IMR-90 (cell line): ENCODE results near the gene MOV10L1. TPM values are rescaled to one million over a fixed set of nuclear protein-coding genes. Genes with fewer than 3 reads are reported as not detected.

Experiments
- ATAC-seq: fragments of 200-7000 bp; cut with Tn5 transposase; 2 replicates; pipeline ENCODE4 v1.9.1; 2020; ENCODE audit warnings: low read depth, mild to moderate bottlenecking, moderate library complexity
- BruUV-seq: library from RNA; stranded (reverse); fragments of 400-500 nt; replicated peaks from 2 replicates; lab custom pipeline; 2021; lab: Mats Ljungman, UMichigan
- CTCF ChIA-PET: fragments of 300-600 bp; formaldehyde crosslinking; extraction: SDS; loops from one replicate; lab custom pipeline; 2021; ENCODE audit warnings: antibody characterized with exemption; lab: Yijun Ruan, JAX
- POLR2A ChIA-PET: fragments of 300-600 bp; sonication (Branson Sonifier 250); formaldehyde crosslinking; loops from one replicate; lab custom pipeline; 2022; ENCODE audit warnings: antibody characterized with exemption; ENCODE audit not compliant: unreplicated experiment; lab: Charles Lee
- DNase-seq: peaks from one replicate; pipeline ENCODE4 v3.0.0; 2013
- H2AFZ ChIP-seq: replicated peaks from 2 replicates; pipeline ENCODE3; 2013; ENCODE audit warnings: low read length, mild to moderate bottlenecking; ENCODE audit not compliant: poor library complexity
- H2AK5ac ChIP-seq: 2 replicates; pipeline ENCODE4 v1.6.1; 2013; ENCODE audit warnings: low read depth, low read length, inconsistent platforms
- H2AK9ac ChIP-seq: replicated peaks from 2 replicates; pipeline ENCODE3; 2013; ENCODE audit warnings: mild to moderate bottlenecking, low read depth, low read length, moderate library complexity; ENCODE audit not compliant: poor library complexity
- H2BK120ac ChIP-seq: 2 replicates; pipeline ENCODE4 v1.6.1; 2013; ENCODE audit warnings: low read depth, low read length, inconsistent platforms
- H2BK15ac ChIP-seq: 3 replicates; pipeline ENCODE4 v1.6.1; 2013; ENCODE audit warnings: low read depth, low read length, inconsistent platforms
- H2BK20ac ChIP-seq: 2 replicates; pipeline ENCODE4 v1.6.1; 2013; ENCODE audit warnings: low read depth, mild to moderate bottlenecking, inconsistent platforms, low read length, moderate library complexity
- H2BK5ac ChIP-seq: 2 replicates; pipeline ENCODE4 v1.6.1; 2013; ENCODE audit warnings: mild to moderate bottlenecking, low read depth, low read length, inconsistent platforms; ENCODE audit not compliant: poor library complexity, severe bottlenecking
- H3K14ac ChIP-seq: replicated peaks from 2 replicates; pipeline ENCODE4 v1.6.1; 2013; ENCODE audit warnings: low read depth, low read length, inconsistent platforms
- H3K18ac ChIP-seq: 2 replicates; pipeline ENCODE4 v1.6.1; 2013; ENCODE audit warnings: low read depth, low read length, control low read depth
- H3K23ac ChIP-seq: 2 replicates; pipeline ENCODE4 v1.6.1; 2013; ENCODE audit warnings: low read depth, low read length, inconsistent platforms
- H3K27ac ChIP-seq: 2 replicates; pipeline ENCODE4 v1.5.1; 2013; ENCODE audit warnings: mild to moderate bottlenecking, control low read depth, low read length; ENCODE audit not compliant: insufficient read depth
- H3K27me3 ChIP-seq: 2 replicates; pipeline ENCODE4 v1.6.1; 2013; ENCODE audit warnings: low read length; ENCODE audit not compliant: control insufficient read depth, insufficient read depth
- H3K36me3 ChIP-seq: 2 replicates; pipeline ENCODE4 v1.6.1; 2013; ENCODE audit warnings: low read length, mixed read lengths; ENCODE audit not compliant: control insufficient read depth, insufficient read depth
- H3K4ac ChIP-seq: 2 replicates; pipeline ENCODE4 v1.6.1; 2013; ENCODE audit warnings: low read depth, low read length, inconsistent platforms
- H3K4me1 ChIP-seq: 2 replicates; pipeline ENCODE4 v1.6.1; 2013; ENCODE audit warnings: low read length, mixed read lengths; ENCODE audit not compliant: control insufficient read depth, insufficient read depth
- H3K4me2 ChIP-seq: 2 replicates; pipeline ENCODE4 v1.6.1; 2013; ENCODE audit warnings: low read depth, mild to moderate bottlenecking, control low read depth, low read length, moderate library complexity
- H3K4me3 ChIP-seq: 2 replicates; pipeline ENCODE4 v1.5.1; 2013; ENCODE audit warnings: low read depth, mild to moderate bottlenecking, control low read depth, low read length, moderate library complexity; ENCODE audit not compliant: insufficient read depth
- H3K56ac ChIP-seq: 2 replicates; pipeline ENCODE4 v1.6.1; 2013; ENCODE audit warnings: low read length, inconsistent platforms; ENCODE audit not compliant: insufficient read depth; ENCODE audit errors: extremely low read depth
- H3K79me1 ChIP-seq, 2 experiments: 2 replicates each; pipeline ENCODE4 v1.6.1; 2013; ENCODE audit warnings: low read length in 2 of 2, inconsistent platforms in 1 of 2, low read depth in 1 of 2
- H3K9ac ChIP-seq: 2 replicates; pipeline ENCODE4 v1.6.1; 2013; ENCODE audit warnings: low read depth, low read length, control low read depth
- H3K9me1 ChIP-seq: 2 replicates; pipeline ENCODE4 v1.6.1; 2013; ENCODE audit warnings: low read length, inconsistent platforms; ENCODE audit not compliant: insufficient read depth
- H3K9me3 ChIP-seq: 2 replicates; pipeline ENCODE4 v1.6.1; 2013; ENCODE audit warnings: low read length; ENCODE audit not compliant: control insufficient read depth, insufficient read depth
- H4K20me1 ChIP-seq: 2 replicates; pipeline ENCODE4 v1.6.1; 2013; ENCODE audit warnings: low read length, inconsistent platforms; ENCODE audit not compliant: insufficient read depth
- H4K5ac ChIP-seq: 2 replicates; pipeline ENCODE4 v1.6.1; 2013; ENCODE audit warnings: mild to moderate bottlenecking, low read depth, low read length, control low read depth
- H4K8ac ChIP-seq, 2 experiments: 2 replicates each; pipeline ENCODE4 v1.6.1; 2013; ENCODE audit warnings: low read depth in 2 of 2, low read length in 2 of 2, control low read depth in 1 of 2, inconsistent platforms in 1 of 2
- H4K91ac ChIP-seq: 2 replicates; pipeline ENCODE4 v1.6.1; 2013; ENCODE audit warnings: low read depth, low read length, inconsistent platforms; ENCODE audit not compliant: insufficient read depth
- CTCF ChIP-seq: conservative IDR thresholded peaks from 2 replicates; pipeline ENCODE4 v1.5.1; 2012; ENCODE audit warnings: mild to moderate bottlenecking, low read depth, low read length, improper control_type of control experiment
- MXI1 ChIP-seq: IDR thresholded peaks from 2 replicates; pipeline ENCODE4 v1.6.1; 2012; ENCODE audit warnings: low read depth, mild to moderate bottlenecking, low read length, moderate library complexity, borderline replicate concordance
- POLR2A ChIP-seq: IDR thresholded peaks from 2 replicates; pipeline ENCODE4 v1.6.1; 2012; ENCODE audit warnings: mild to moderate bottlenecking, low read depth, low read length
- RCOR1 ChIP-seq: IDR thresholded peaks from 2 replicates; pipeline ENCODE4 v1.6.1; 2012; ENCODE audit warnings: mild to moderate bottlenecking, low read length, improper control_type of control experiment; ENCODE audit not compliant: insufficient replicate concordance
- WGBS, 2 experiments: methylation state at CpG; one replicate each; pipeline versions ENCODE4 v1.1.5 to v1.1.7; 2013; ENCODE audit warnings: missing lambda C conversion rate in 2 of 2; ENCODE audit not compliant: insufficient read length in 1 of 2; ENCODE audit errors: extremely low coverage in 2 of 2; 5-methylcytosine and 5-hydroxymethylcytosine counted together
- dilution Hi-C: fragments of 300-500 bp; cut with HindIII; formaldehyde crosslinking; loops from one replicate; pipeline ENCODE4 v1.14.3; 2018; ENCODE audit warnings: low sequenced_read_pairs; ENCODE audit not compliant: unreplicated experiment
- in situ Hi-C: fragments of 300-500 bp; cut with MboI; formaldehyde crosslinking; loops from 3 replicates; pipeline ENCODE4 v1.14.3; 2019; ENCODE audit warnings: low sequenced_read_pairs, inconsistent platforms, mixed read lengths
- intact Hi-C: fragments of 100-400 bp; cut with micrococcal nuclease; formaldehyde crosslinking; loops from 2 replicates; pipeline ENCODE4 v1.10.0; 2022
- polyA plus RNA-seq, 3 experiments: library from polyadenylated mRNA; depleted of rRNA; stranded (reverse); fragments of >200 nt; gene quantifications; 2 replicates each; pipeline ENCODE4 v1.2.3, GENCODE V29; 2012; ENCODE audit warnings: low replicate concordance in 1 of 3
- total RNA-seq: library from RNA; depleted of rRNA; stranded (reverse); fragments of >200 nt; gene quantifications from 2 replicates; pipeline ENCODE4 v1.2.3, GENCODE V29; 2012

The MOV10L1 gene
- total and polyA plus RNA-seq, 2 of the 4 experiments (the other 2 are of a cell fraction), result 0.72 to 1.4 TPM

DNA sequence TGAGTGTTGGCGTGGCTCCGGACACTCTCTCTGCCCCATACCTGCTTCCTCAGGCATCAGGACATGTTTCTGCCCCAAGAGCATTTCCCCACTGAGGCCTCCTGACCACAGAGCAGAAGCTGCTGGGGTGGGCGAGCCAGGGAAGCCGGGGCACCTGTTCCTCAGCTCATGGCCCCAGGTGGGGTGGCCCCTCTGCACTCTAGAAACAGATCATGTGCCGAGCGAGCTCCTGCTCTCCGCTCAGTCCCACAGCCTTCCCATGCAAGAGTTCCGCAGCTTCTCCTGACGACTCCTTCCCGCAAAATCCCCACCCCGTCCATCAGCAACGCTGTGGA, 58.3 kb downstream of the MOV10L1 start:
- H3K18ac ChIP-seq, result no peak overlapping the region
- 96% methylated on average over 9 of the region's 12 CpGs; no CpG with 5 or more reads in 1 of the 2 experiments for WGBS, 2 experiments
- H3K4me1 ChIP-seq, result peaks cover 6% of the 10 kb centered on the region
- POLR2A ChIA-PET, result no interaction called here
- dilution Hi-C loops (no loop called here), intact Hi-C loops (no loop called here), in situ Hi-C loops (loop anchor here (5.0 kb wide), 1 partner anchor 64 kb away; no protein-coding TSS in a partner anchor)
- no peak overlapping the region for H3K56ac ChIP-seq
- H3K4me3 ChIP-seq, result no peak overlapping the region
- H3K23ac ChIP-seq, result no peak overlapping the region
- no peak overlapping the region for H4K8ac ChIP-seq
- peaks cover 3% of the 10 kb centered on the region for H3K27me3 ChIP-seq
- no peak overlapping the region for H2BK20ac ChIP-seq
- no peak overlapping the region for H3K4me2 ChIP-seq
- ATAC-seq (no peak), DNase-seq (no peak)
- no peak overlapping the region for H2BK15ac ChIP-seq
- CTCF ChIA-PET, result no interaction called here
- TF ChIP-seq MXI1 (no peak), CTCF (no peak), RCOR1 (no peak), POLR2A (no peak)
- H2BK120ac ChIP-seq, result no peak overlapping the region
- H3K9ac ChIP-seq, result no peak overlapping the region
- peaks cover 10% of the 10 kb centered on the region; the same call in 1 of the 2 replicates for H3K36me3 ChIP-seq
- no peaks in the 10 kb centered on the region for H3K9me1 ChIP-seq
- no peak overlapping the region for H3K27ac ChIP-seq
- no peak overlapping the region for H3K4ac ChIP-seq
- peaks cover 3% of the 10 kb centered on the region for H4K20me1 ChIP-seq
- no peak overlapping the region for H2AFZ ChIP-seq
- H2AK5ac ChIP-seq, result no peak overlapping the region
- no peak overlapping the region for H3K14ac ChIP-seq
- BruUV-seq, result no TSS peak
- H2AK9ac ChIP-seq, result no peak overlapping the region
- no peaks in the 10 kb centered on the region for H3K79me1 ChIP-seq
- no peak overlapping the region for H4K91ac ChIP-seq
- H2BK5ac ChIP-seq, result no peak overlapping the region
- no peaks in the 10 kb centered on the region for H3K9me3 ChIP-seq
- no peak overlapping the region for H4K5ac ChIP-seq
